Mucosa of descending colon (tissue), 3 donors: ENCODE measurements around the gene DYRK3. TPM values are rescaled to one million over a fixed set of nuclear protein-coding genes. Genes with fewer than 3 reads are reported as not detected.

Source experiments
- ATAC-seq: fragments of 200-7000 bp; cut with Tn5 transposase; one replicate; pipeline ENCODE4 v1.9.1; 2020; ENCODE audit warnings: mild to moderate bottlenecking, moderate library complexity
- DNase-seq, 3 donors: peaks; one replicate each; pipeline ENCODE4 v3.0.0-alpha.2; 2020
- H3K36me3 ChIP-seq: fragments of 200-600 bp; one replicate; pipeline ENCODE4 v1.8.0; 2021; ENCODE audit warnings: low read depth, mild to moderate bottlenecking
- H3K4me1 ChIP-seq: fragments of 200-600 bp; one replicate; pipeline ENCODE4 v1.8.0; 2021; ENCODE audit warnings: low read depth, mild to moderate bottlenecking
- H3K4me3 ChIP-seq: fragments of 200-600 bp; one replicate; pipeline ENCODE4 v1.8.0; 2021; ENCODE audit warnings: mild to moderate bottlenecking
- H3K9me3 ChIP-seq: fragments of 200-600 bp; one replicate; pipeline ENCODE4 v1.8.0; 2021; ENCODE audit warnings: mild to moderate bottlenecking
- intact Hi-C, 2 donors: fragments of 100-400 bp; cut with DNase I in 1 of 2; cut with micrococcal nuclease in 1 of 2; formaldehyde crosslinking; loops; one replicate each; pipeline versions ENCODE4 v1.11.0 to v1.11.1; 2022; cut with DNase I, micrococcal nuclease
- total RNA-seq, 3 donors: library from RNA; stranded (reverse); fragmentation: NEBNext Ultra II Directional in 2 of 3; extraction: Animal tissue kit (Norgen Biotek cat#: 25700) in 2 of 3; gene quantifications; one replicate each; pipeline versions ENCODE4 v1.2.1 to v1.2.4, GENCODE V29; 2021 to 2023
- TF ChIP-seq, protein P1 (sequence below): fragments of 200-600 bp; IDR thresholded peaks from one replicate; pipeline ENCODE4 v1.8.0; 2022; ENCODE audit warnings: antibody characterized with exemption, mild to moderate bottlenecking
- donor health status: DM: no; HTN: no; CAD: no; lungs with moderate emphysema.
- donor health status: DM: no; HTN: no; CAD: no.
- donor health status: DM: no; HTN: yes; CAD: no.

Gene DYRK3
- total RNA-seq, 3 donors from 2014 or later, result 0.61 to 4.7 (median 1.4) TPM

DNA sequence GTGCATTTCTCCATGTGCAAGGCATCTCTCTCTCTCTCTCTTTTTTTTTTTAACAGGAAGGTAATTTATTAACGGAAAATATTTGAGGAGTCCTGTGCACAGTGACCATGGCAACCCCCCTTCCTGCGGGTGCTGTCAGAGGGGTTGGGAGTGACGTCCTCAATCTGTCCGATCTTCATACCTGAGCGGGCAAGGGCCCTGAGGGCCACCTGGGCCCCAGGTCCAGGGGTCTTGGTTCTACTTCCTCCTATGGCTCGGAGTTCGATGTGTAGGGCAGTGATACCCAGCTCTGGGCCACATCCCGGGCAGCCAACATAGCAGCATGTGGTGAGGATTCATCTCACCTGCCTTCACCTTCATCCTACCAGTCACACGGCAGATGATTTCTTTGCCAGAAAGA is 60.4 kb downstream of the DYRK3 start:
- no peak overlapping the region for H3K4me3 ChIP-seq
- intact Hi-C loops, result no loop called here
- DNase-seq (no peak), ATAC-seq (no peak)
- no peaks in the 10 kb centered on the region for H3K9me3 ChIP-seq
- TF ChIP-seq, protein P1, sequence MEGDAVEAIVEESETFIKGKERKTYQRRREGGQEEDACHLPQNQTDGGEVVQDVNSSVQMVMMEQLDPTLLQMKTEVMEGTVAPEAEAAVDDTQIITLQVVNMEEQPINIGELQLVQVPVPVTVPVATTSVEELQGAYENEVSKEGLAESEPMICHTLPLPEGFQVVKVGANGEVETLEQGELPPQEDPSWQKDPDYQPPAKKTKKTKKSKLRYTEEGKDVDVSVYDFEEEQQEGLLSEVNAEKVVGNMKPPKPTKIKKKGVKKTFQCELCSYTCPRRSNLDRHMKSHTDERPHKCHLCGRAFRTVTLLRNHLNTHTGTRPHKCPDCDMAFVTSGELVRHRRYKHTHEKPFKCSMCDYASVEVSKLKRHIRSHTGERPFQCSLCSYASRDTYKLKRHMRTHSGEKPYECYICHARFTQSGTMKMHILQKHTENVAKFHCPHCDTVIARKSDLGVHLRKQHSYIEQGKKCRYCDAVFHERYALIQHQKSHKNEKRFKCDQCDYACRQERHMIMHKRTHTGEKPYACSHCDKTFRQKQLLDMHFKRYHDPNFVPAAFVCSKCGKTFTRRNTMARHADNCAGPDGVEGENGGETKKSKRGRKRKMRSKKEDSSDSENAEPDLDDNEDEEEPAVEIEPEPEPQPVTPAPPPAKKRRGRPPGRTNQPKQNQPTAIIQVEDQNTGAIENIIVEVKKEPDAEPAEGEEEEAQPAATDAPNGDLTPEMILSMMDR, result no peak
- peaks cover 30% of the 10 kb centered on the region for H3K4me1 ChIP-seq
- H3K36me3 ChIP-seq, result no peaks in the 10 kb centered on the region

DNA sequence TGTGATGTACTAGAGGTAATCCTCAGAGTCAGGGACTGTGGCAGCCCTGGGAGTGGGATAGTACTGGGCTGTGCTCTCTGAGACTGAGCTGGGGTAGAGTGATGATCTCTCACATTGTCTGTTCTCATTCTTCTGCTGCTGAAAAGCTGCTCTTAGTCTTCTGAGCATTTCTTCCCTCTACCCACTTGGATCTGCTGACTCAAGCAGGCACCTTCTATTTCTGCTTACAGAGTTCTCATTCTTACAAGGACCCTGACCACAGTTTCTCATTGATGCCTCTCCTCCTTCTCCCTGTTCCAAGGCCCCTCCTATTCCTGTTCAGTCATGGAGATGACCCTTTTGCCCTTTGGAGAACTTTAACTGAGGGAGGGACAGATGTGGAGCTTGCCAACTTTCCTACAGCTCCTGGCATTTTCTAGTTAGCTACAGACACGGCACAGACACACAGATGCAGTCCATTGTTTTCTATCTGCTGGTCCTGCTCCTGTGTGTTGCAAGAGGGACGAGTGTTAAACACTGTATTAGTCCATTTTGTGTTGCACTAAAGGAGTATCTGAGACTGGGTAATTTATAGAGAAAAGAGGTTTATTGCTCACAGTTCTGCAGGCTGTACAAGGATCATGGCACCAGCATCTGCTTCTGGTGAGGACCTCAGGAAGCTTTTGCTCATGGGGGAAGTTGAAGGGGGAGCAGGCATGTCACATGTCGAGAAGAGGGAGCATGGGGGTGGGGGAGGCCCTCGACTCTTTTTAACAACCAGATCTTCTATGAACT is 61.7 kb downstream of the DYRK3 start:
- Histone ChIP-seq H3K4me1 (peaks cover 22% of the 10 kb centered on the region), H3K4me3 (no peak overlapping the region), H3K9me3 (no peaks in the 10 kb centered on the region), H3K36me3 (no peaks in the 10 kb centered on the region)
- intact Hi-C loops, result no loop called here
- DNase-seq (no peak), ATAC-seq (no peak)
- TF ChIP-seq, protein P1, result no peak

DNA sequence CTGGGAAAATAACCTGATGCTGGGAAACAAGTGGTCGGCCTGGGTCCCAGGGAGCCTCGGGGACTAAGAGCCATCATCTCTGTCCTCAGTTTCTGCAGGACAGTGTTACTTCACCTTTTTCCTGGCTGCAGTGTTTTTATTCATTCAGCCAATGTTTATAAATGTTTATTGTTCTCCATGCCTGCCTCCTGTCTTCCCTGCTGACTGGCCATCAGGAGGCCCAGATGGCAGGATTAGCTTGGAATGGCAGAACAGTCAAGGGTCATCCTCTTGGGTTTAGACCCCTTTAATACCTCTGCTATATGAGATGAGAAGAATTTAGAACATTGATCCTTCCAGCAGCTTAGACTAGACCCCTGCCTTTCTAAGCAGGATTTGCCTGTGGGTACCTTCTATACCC is 62.7 kb downstream of the DYRK3 start:
- TF ChIP-seq, protein P1, result no peak
- Histone ChIP-seq H3K4me3 (no peak overlapping the region), H3K9me3 (no peaks in the 10 kb centered on the region), H3K4me1 (peaks cover 19% of the 10 kb centered on the region), H3K36me3 (no peaks in the 10 kb centered on the region)
- intact Hi-C loops, result no loop called here
- DNase-seq (no peak), ATAC-seq (no peak)

Other genes with a start within 250 kb of the DYRK3 start
- gene IKBKE, start 165.1 kb upstream of the DYRK3 start, total RNA-seq, result 10 to 100 TPM in 2 of 3 donors, 1 to 10 TPM in 1; 9.7 to 24.7 (median 16.4) TPM
- 1 to 10 TPM; 5.3 to 7.6 (median 5.8) TPM for gene RASSF5, start 128.0 kb upstream of the DYRK3 start, total RNA-seq
- gene EIF2D, start 23.1 kb upstream of the DYRK3 start, total RNA-seq, result 10 to 100 TPM; 36.8 to 47.8 (median 43.9) TPM
- 10 to 100 TPM; 68.4 to 75.2 (median 72.1) TPM for gene MAPKAPK2, start 49.4 kb downstream of the DYRK3 start, total RNA-seq
- not detected for gene IL19, start 135.2 kb downstream of the DYRK3 start, total RNA-seq
- 1 to 10 TPM; 1.0 to 2.9 (median 2.8) TPM for gene IL10, start 137.0 kb downstream of the DYRK3 start, total RNA-seq
- not detected for gene IL20, start 230.1 kb downstream of the DYRK3 start, total RNA-seq